ENCODE measurements around the gene MBTPS2. TPM values are rescaled to one million over a fixed set of nuclear protein-coding genes. Genes with fewer than 3 reads are reported as not detected.

The MBTPS2 gene

DNA sequence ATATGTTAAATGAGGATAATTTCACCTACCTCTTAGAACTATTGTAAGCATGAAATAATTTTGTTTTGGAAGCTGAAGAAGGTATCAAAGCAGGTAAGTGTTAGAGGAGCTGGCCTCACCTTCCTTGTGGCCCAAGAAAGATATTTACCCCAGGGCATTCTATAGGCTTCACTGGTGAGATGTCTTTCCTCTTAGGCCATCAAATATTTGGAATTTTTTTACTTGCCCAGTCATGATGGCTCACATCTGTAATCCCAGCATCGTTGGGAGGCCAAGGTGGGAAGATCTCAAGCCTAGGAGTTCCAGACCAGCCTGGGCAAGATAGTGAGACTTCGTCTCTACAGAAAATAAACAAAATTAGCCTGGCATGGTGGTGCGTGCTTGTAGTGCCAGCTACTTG is 95.0 kb downstream of the MBTPS2 start:
- no peak overlapping the region for H2AK5ac ChIP-seq (ENCODE audit: low read length, severe bottlenecking)
- DNase-seq: no peak
- no peak overlapping the region for H2BK5ac ChIP-seq (ENCODE audit: low read depth, low read length, poor library complexity, severe bottlenecking)
- peaks cover 4% of the 10 kb centered on the region for H3K4me1 ChIP-seq (ENCODE audit: control insufficient read depth, insufficient read depth, low read depth, low read length)
- no peak overlapping the region for H3K9ac ChIP-seq (ENCODE audit: low read length)
- H2BK120ac ChIP-seq (ENCODE audit: low read depth, low read length): no peak overlapping the region
- H4K8ac ChIP-seq (ENCODE audit: low read length): no peak overlapping the region
- no peak overlapping the region for H3K18ac ChIP-seq (ENCODE audit: low read depth in 1 of 2, low read length in 2 of 2)
- WGBS: 67% methylated on average over 3 of the region's 3 CpGs
- no peak overlapping the region for H2BK15ac ChIP-seq (ENCODE audit: low read depth, poor library complexity, severe bottlenecking)
- no peak overlapping the region for H3K23ac ChIP-seq (ENCODE audit: low read length in 2 of 2)
- no peaks in the 10 kb centered on the region for H3K36me3 ChIP-seq (ENCODE audit: control insufficient read depth in 1 of 2, insufficient read depth in 2 of 2, low read depth in 1 of 2, low read length in 2 of 2)
- H3K4me3 ChIP-seq (ENCODE audit: insufficient read depth in 1 of 2, low read depth in 1 of 2, low read length in 2 of 2): no peak overlapping the region
- H2BK12ac ChIP-seq (ENCODE audit: low read length in 2 of 2): no peak overlapping the region
- H3K4ac ChIP-seq (ENCODE audit: low read depth in 1 of 2, low read length in 2 of 2): no peak overlapping the region
- H3K4me2 ChIP-seq (ENCODE audit: low read length, poor library complexity, severe bottlenecking): no peak overlapping the region
- H3K9me3 ChIP-seq (ENCODE audit: control insufficient read depth, low read length): no peaks in the 10 kb centered on the region
- no peak overlapping the region for H3K27ac ChIP-seq (ENCODE audit: low read length, poor library complexity, severe bottlenecking)
- H4K91ac ChIP-seq (ENCODE audit: low read length): no peak overlapping the region
- no peak overlapping the region for H2AFZ ChIP-seq (ENCODE audit: low read depth, low read length)
- no peaks in the 10 kb centered on the region for H3K27me3 ChIP-seq (ENCODE audit: control insufficient read depth in 1 of 2, insufficient read depth in 1 of 2, low read length in 2 of 2)
- no peak overlapping the region for H3K14ac ChIP-seq (ENCODE audit: low read length in 2 of 2)
- H3K79me1 ChIP-seq (replicated peaks; ENCODE audit: low read length, poor library complexity, severe bottlenecking): no peaks in the 10 kb centered on the region

Small RNAs within 50 kb of the gene (small RNA-seq; reads per million reads assigned to genes)
- not detected for gene U73479.1 (ENCODE audit: low read depth)

All from mesenchymal stem cell (in vitro differentiated cells and primary cell).